ENCODE data around the gene SLC27A6.
"Not testable (repeated sequence)": the region's sequence is repeated elsewhere in the genome, so short reads cannot be mapped to it uniquely, and the experiment has no call there.

DNA sequence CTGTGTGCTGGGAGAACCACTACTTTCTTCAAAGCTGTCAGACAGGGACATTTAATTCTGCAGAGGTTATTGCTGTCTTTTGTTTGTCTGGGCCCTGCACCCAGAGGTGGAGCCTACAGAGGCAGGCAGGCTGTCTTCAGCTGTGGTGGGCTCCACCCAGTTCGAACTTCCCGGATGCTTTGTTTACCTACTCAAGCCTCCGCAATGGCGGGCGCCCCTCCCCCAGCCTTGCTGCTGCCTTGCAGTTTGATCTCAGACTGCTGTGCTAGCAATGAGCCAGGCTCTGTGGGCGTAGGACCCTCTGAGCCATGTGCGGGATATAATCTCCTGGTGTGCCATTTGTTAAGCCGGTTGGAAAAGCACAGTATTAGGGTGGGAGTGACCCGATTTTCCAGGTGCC, 22.2 kb upstream of the SLC27A6 start:
- TF ChIP-seq, protein P1, sequence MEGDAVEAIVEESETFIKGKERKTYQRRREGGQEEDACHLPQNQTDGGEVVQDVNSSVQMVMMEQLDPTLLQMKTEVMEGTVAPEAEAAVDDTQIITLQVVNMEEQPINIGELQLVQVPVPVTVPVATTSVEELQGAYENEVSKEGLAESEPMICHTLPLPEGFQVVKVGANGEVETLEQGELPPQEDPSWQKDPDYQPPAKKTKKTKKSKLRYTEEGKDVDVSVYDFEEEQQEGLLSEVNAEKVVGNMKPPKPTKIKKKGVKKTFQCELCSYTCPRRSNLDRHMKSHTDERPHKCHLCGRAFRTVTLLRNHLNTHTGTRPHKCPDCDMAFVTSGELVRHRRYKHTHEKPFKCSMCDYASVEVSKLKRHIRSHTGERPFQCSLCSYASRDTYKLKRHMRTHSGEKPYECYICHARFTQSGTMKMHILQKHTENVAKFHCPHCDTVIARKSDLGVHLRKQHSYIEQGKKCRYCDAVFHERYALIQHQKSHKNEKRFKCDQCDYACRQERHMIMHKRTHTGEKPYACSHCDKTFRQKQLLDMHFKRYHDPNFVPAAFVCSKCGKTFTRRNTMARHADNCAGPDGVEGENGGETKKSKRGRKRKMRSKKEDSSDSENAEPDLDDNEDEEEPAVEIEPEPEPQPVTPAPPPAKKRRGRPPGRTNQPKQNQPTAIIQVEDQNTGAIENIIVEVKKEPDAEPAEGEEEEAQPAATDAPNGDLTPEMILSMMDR (conservative IDR thresholded peaks at IDR 0.05 in 1 of 2, IDR thresholded peaks at IDR 0.05 in 1 of 2; ENCODE audit: low read depth in 1 of 2, low read length in 2 of 2): not testable (repeated sequence)
- not testable (repeated sequence) for TF ChIP-seq EZH2 (IDR thresholded peaks at IDR 0.05; ENCODE audit: low read length, missing control alignments)

Measured in fibroblast of lung (primary cell).